Vagina (tissue), 2 donors: ENCODE measurements around the gene ABCA10.

ENCODE experiments used
- CTCF ChIP-seq, 3 experiments: fragments of 450-650 bp in 2 of 3; fragments of 200-600 bp in 1 of 3; sonication (generic) in 1 of 3; IDR thresholded peaks; one replicate each; pipeline ENCODE4 v1.5.1; 2017 to 2019; ENCODE audit warnings: antibody characterized with exemption in 3 of 3, mild to moderate bottlenecking in 2 of 3, moderate library complexity in 2 of 3
- POLR2A ChIP-seq, 2 donors: fragments of 450-650 bp; IDR thresholded peaks; one replicate each; pipeline ENCODE4 v1.6.1; 2017; ENCODE audit warnings: antibody characterized with exemption in 2 of 2, mild to moderate bottlenecking in 2 of 2, moderate library complexity in 2 of 2
- POLR2AphosphoS5 ChIP-seq, 2 donors: sonication (generic); formaldehyde crosslinking; IDR thresholded peaks; one replicate each; pipeline ENCODE4 v1.9.0; 2017; ENCODE audit warnings: antibody characterized with exemption in 2 of 2, mild to moderate bottlenecking in 2 of 2, low read depth in 1 of 2; ENCODE audit not compliant: insufficient read depth in 1 of 2

DNA sequence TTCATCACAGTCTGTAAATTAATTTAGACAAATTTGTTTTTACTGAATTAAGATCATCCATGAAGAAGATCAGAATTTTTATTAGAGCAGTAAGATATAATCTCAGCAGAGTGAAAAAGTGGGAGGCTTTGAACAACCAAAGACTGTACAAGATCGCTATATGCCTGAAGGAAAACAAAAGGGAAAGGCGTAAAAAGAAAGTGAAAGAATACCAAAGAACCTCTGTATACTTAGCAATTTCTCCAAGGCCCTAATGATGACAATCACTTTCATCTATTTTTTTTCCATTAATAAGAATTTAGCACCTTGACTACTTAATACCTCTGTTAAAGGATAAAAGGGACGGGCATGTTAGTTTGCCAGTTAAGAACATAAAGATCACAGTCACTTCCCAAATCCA lies 38.6 kb upstream of the ABCA10 start:
- TF ChIP-seq CTCF (IDR thresholded peaks at IDR 0.05): no peak
- TF ChIP-seq POLR2A (IDR thresholded peaks at IDR 0.05): no peak
- TF ChIP-seq POLR2AphosphoS5 (IDR thresholded peaks at IDR 0.05; ENCODE audit: insufficient read depth in 1 of 2, low read depth in 1 of 2): no peak
